Measurements from ENCODE around the gene ADCY4.

DNA sequence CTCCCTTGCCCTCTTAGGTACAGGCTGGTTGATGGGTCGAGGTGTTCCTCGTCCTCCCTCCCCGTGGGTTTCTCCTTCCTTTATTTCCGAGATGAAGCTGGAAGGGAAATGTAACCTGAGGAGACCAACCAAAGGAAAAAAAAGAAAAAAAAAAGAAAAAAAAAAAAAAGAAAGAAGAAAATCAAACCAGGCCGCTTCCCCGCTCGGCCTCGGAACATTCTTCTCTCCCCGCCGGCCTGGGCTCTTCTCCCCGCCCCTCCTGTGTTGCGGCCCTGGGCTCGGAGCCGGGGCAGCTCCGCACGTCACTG, 31.5 kb upstream of the ADCY4 start:
- TF ChIP-seq, protein P1, sequence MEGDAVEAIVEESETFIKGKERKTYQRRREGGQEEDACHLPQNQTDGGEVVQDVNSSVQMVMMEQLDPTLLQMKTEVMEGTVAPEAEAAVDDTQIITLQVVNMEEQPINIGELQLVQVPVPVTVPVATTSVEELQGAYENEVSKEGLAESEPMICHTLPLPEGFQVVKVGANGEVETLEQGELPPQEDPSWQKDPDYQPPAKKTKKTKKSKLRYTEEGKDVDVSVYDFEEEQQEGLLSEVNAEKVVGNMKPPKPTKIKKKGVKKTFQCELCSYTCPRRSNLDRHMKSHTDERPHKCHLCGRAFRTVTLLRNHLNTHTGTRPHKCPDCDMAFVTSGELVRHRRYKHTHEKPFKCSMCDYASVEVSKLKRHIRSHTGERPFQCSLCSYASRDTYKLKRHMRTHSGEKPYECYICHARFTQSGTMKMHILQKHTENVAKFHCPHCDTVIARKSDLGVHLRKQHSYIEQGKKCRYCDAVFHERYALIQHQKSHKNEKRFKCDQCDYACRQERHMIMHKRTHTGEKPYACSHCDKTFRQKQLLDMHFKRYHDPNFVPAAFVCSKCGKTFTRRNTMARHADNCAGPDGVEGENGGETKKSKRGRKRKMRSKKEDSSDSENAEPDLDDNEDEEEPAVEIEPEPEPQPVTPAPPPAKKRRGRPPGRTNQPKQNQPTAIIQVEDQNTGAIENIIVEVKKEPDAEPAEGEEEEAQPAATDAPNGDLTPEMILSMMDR (conservative IDR thresholded peaks at IDR 0.05) = no peak
- 0 out of 2 replicates have a peak, but pooled peaks have one; percentile 32 for TF ChIP-seq ZFX (IDR thresholded peaks at IDR 0.05)
